OCI-LY3 (cell line): ENCODE measurements around the gene L3MBTL4.

Source experiments
- H2AFZ ChIP-seq: fragments of 200-600, 300-600 bp; shearing (Covaris generic); 2 replicates; pipeline ENCODE4 v1.6.0; 2014; ENCODE audit warnings: antibody characterized with exemption, low read depth, low read length
- H3K27ac ChIP-seq: fragments of 200-600, 300-600 bp; sonication (generic); 2 replicates; pipeline ENCODE4 v1.5.1; 2014; ENCODE audit warnings: mild to moderate bottlenecking, low read length, moderate library complexity, mixed read lengths
- H3K27me3 ChIP-seq: fragments of 200-600, 300-600 bp; sonication (generic); 2 replicates; pipeline ENCODE4 v1.6.1; 2014; ENCODE audit warnings: low read depth, low read length, mixed read lengths
- H3K36me3 ChIP-seq: fragments of 200-600, 300-600 bp; sonication (generic); replicated peaks from 2 replicates; pipeline ENCODE3; 2014; ENCODE audit warnings: low read depth, low read length, mixed read lengths
- H3K4me1 ChIP-seq: fragments of 300-600, 200-600 bp; sonication (generic); 2 replicates; pipeline ENCODE4 v1.6.1; 2014; ENCODE audit warnings: low read length, mixed read lengths
- H3K4me2 ChIP-seq: fragments of 200-600, 300-600 bp; sonication (generic); 2 replicates; pipeline ENCODE4 v1.6.1; 2014; ENCODE audit warnings: low read length, mixed read lengths
- H3K4me3 ChIP-seq: fragments of 300-600, 200-600 bp; sonication (generic); 2 replicates; pipeline ENCODE4 v1.5.1; 2014; ENCODE audit warnings: antibody characterized with exemption, mild to moderate bottlenecking, low read length, moderate library complexity
- H3K79me2 ChIP-seq: fragments of 300-600, 200-600 bp; shearing (Covaris generic); 2 replicates; pipeline ENCODE4 v1.6.1; 2014; ENCODE audit warnings: mild to moderate bottlenecking, low read length, mixed read lengths
- H3K9ac ChIP-seq: fragments of 300-600, 200-600 bp; shearing (Covaris generic); 2 replicates; pipeline ENCODE4 v1.6.0; 2014; ENCODE audit warnings: mild to moderate bottlenecking, low read length, moderate library complexity
- H3K9me3 ChIP-seq: fragments of 200-600, 300-600 bp; shearing (Covaris generic); 2 replicates; pipeline ENCODE4 v1.6.1; 2014; ENCODE audit warnings: low read length, mixed read lengths; ENCODE audit not compliant: insufficient read depth
- H4K20me1 ChIP-seq: fragments of 200-600, 300-600 bp; sonication (generic); 2 replicates; pipeline ENCODE4 v1.6.1; 2016; ENCODE audit warnings: low read length, mixed read lengths; ENCODE audit not compliant: insufficient read depth
- CTCF ChIP-seq: fragments of 200-600, 300-600 bp; sonication (generic); IDR thresholded peaks from 2 replicates; pipeline ENCODE4 v1.5.1; 2014; ENCODE audit warnings: antibody characterized with exemption, low read length, low read depth
- EZH2phosphoT487 ChIP-seq: fragments of 200-600 bp; shearing (Covaris generic); IDR thresholded peaks from 2 replicates; pipeline ENCODE4 v1.6.1; 2018; ENCODE audit warnings: antibody characterized with exemption, mixed run types, low read depth

L3MBTL4 gene

GRCh38 chr18:6205706-6206105, 209.0 kb downstream of the L3MBTL4 start:
- Histone ChIP-seq H3K9ac (no peak overlapping the region), H2AFZ (no peak overlapping the region), H3K79me2 (no peaks in the 10 kb centered on the region), H3K27ac (no peak overlapping the region), H3K4me2 (no peak overlapping the region), H3K9me3 (no peaks in the 10 kb centered on the region), H3K4me3 (no peak overlapping the region), H3K36me3 (no peaks in the 10 kb centered on the region), H3K4me1 (no peaks in the 10 kb centered on the region), H4K20me1 (no peaks in the 10 kb centered on the region), H3K27me3 (no peaks in the 10 kb centered on the region)
- no peak for TF ChIP-seq CTCF
- TF ChIP-seq EZH2phosphoT487: no peak

- Histone ChIP-seq H3K4me3 (no peak overlapping the region), H3K9ac (no peak overlapping the region), H3K9me3 (no peaks in the 10 kb centered on the region), H3K27me3 (no peaks in the 10 kb centered on the region), H3K4me2 (no peak overlapping the region), H3K27ac (no peak overlapping the region), H3K4me1 (no peaks in the 10 kb centered on the region), H3K79me2 (no peaks in the 10 kb centered on the region), H2AFZ (no peak overlapping the region), H3K36me3 (no peaks in the 10 kb centered on the region), H4K20me1 (no peaks in the 10 kb centered on the region)
- TF ChIP-seq CTCF (no peak), EZH2phosphoT487 (no peak)
Measured at GRCh38 chr18:6204476-6204875, 210.2 kb downstream of the L3MBTL4 start.

GRCh38 chr18:6203791-6204190, 210.9 kb downstream of the L3MBTL4 start:
- Histone ChIP-seq H3K27me3 (no peaks in the 10 kb centered on the region), H4K20me1 (no peaks in the 10 kb centered on the region)

GRCh38 chr18:6202861-6203260, 211.8 kb downstream of the L3MBTL4 start:
- Histone ChIP-seq H3K79me2 (no peaks in the 10 kb centered on the region), H3K9ac (no peak overlapping the region), H3K4me2 (no peak overlapping the region), H3K9me3 (no peaks in the 10 kb centered on the region), H2AFZ (no peak overlapping the region), H3K27ac (no peak overlapping the region), H3K4me3 (no peak overlapping the region), H3K36me3 (no peaks in the 10 kb centered on the region), H3K4me1 (no peaks in the 10 kb centered on the region), H4K20me1 (no peaks in the 10 kb centered on the region), H3K27me3 (no peaks in the 10 kb centered on the region)
- no peak for TF ChIP-seq EZH2phosphoT487
- no peak for TF ChIP-seq CTCF

More at GRCh38 chr18:6203791-6204190, 210.9 kb downstream of the L3MBTL4 start:
- Histone ChIP-seq H3K9ac (no peak overlapping the region), H3K79me2 (no peaks in the 10 kb centered on the region), H3K9me3 (no peaks in the 10 kb centered on the region), H3K4me1 (no peaks in the 10 kb centered on the region), H3K36me3 (no peaks in the 10 kb centered on the region), H2AFZ (no peak overlapping the region), H3K4me3 (no peak overlapping the region), H3K27ac (no peak overlapping the region), H3K4me2 (no peak overlapping the region)
- TF ChIP-seq EZH2phosphoT487 (no peak), CTCF (no peak)
